HL-60/S4 treated with retinoic acid at 250 ng/mL for 4 days and 3 days (cell line): Measurements from ENCODE around the gene IFRD1.
"Not testable (repeated sequence)": the region's sequence is repeated elsewhere in the genome, so short reads cannot be mapped to it uniquely, and the experiment has no call there.

Experiments used
- in situ Hi-C: fragments of 300-500 bp; cut with MboI; formaldehyde crosslinking; loops from 2 replicates; pipeline ENCODE4 v1.7.0; 2022; ENCODE audit warnings: low sequenced_read_pairs

The IFRD1 gene

GRCh38 chr7:112511451-112512202 is 61.4 kb downstream of the IFRD1 start:
- in situ Hi-C loops, result no loop called here

- in situ Hi-C loops, result no loop called here
Measured at GRCh38 chr7:112512451-112513210, 62.4 kb downstream of the IFRD1 start.

- in situ Hi-C loops, result no loop called here
Measured at GRCh38 chr7:112515989-112516388, 65.7 kb downstream of the IFRD1 start.

GRCh38 chr7:112516418-112516817 is 66.2 kb downstream of the IFRD1 start:
- in situ Hi-C loops, result not testable (repeated sequence)

GRCh38 chr7:112517487-112517886 is 67.2 kb downstream of the IFRD1 start:
- in situ Hi-C loops, result no loop called here

- in situ Hi-C loops, result no loop called here
Measured at GRCh38 chr7:112520787-112521186, 70.5 kb downstream of the IFRD1 start.

GRCh38 chr7:112521942-112522341 is 71.7 kb downstream of the IFRD1 start:
- in situ Hi-C loops, result no loop called here

GRCh38 chr7:112523871-112524270 is 73.6 kb downstream of the IFRD1 start:
- in situ Hi-C loops, result no loop called here
